Fibroblast of lung (primary cell): ENCODE results near the gene LSM3.

Experiments
- CTCF ChIP-seq, 2 donors: IDR thresholded peaks in 1 of 2; conservative IDR thresholded peaks in 1 of 2; 1 replicate in 1 of 2; 2 replicates in 1 of 2; pipeline ENCODE4 v1.5.1; 2011 to 2012; ENCODE audit warnings: low read length in 2 of 2, control low read depth in 1 of 2, inconsistent platforms in 1 of 2, low read depth in 1 of 2, mild to moderate bottlenecking in 1 of 2
- EZH2 ChIP-seq: IDR thresholded peaks from 2 replicates; pipeline ENCODE4 v1.5.1; 2012; ENCODE audit warnings: low read length, control low read depth, mild to moderate bottlenecking; ENCODE audit errors: missing control alignments

GRCh38 chr3:14137004-14137403 is 41.6 kb upstream of the LSM3 start:
- TF ChIP-seq CTCF (conservative IDR thresholded peaks at IDR 0.05 in 1 of 2, IDR thresholded peaks at IDR 0.05 in 1 of 2; ENCODE audit: low read depth in 1 of 2, low read length in 2 of 2) (no peak), EZH2 (no peak)
